ENCODE data around the gene ELP2. TPM values are rescaled to one million over a fixed set of nuclear protein-coding genes. Genes with fewer than 3 reads are reported as not detected.

The ELP2 gene
- total and polyA plus RNA-seq, 2 of the 8 experiments (the other 6 are each of a cell fraction or from before 2014, with no cell fraction given), result 55.8 to 165 TPM

GRCh38 chr18:36099311-36099710 lies 30.4 kb upstream of the ELP2 start:
- H4K5ac ChIP-seq (ENCODE audit: insufficient read length, low read depth, low read length), result no peak overlapping the region
- ChIA-PET CTCF (ENCODE audit: partially characterized antibody) (interaction anchor here (1.0 to 3.7 kb wide), 3 partner anchors 82 to 185 kb away, joined by 3 to 18 read pairs (median 6); no protein-coding TSS in a partner anchor), POLR2A (ENCODE audit: partially characterized antibody) (no interaction called here)
- H3K79me2 ChIP-seq (ENCODE audit: control insufficient read depth in 1 of 2, insufficient read depth in 2 of 2, low read length in 2 of 2), result no peaks in the 10 kb centered on the region
- no peak overlapping the region for H3K18ac ChIP-seq (ENCODE audit: extremely low read depth, low read length)
- no peak overlapping the region for H3K9ac ChIP-seq (replicated peaks in 1 of 4; ENCODE audit: extremely low read depth in 1 of 4, low read depth in 3 of 4, low read length in 3 of 4)
- H3K36me3 ChIP-seq (ENCODE audit: control insufficient read depth in 2 of 4, insufficient read depth in 4 of 4, low read length in 3 of 4), result no peaks in the 10 kb centered on the region
- no peaks in the 10 kb centered on the region for H3K23me2 ChIP-seq (ENCODE audit: low read depth, low read length)
- H3K14ac ChIP-seq (ENCODE audit: insufficient read length), result no peak overlapping the region
- H3K9me3 ChIP-seq (ENCODE audit: insufficient read depth in 2 of 2, low read depth in 1 of 2, low read length in 1 of 2), result no peaks in the 10 kb centered on the region
- no peak overlapping the region for H2AK5ac ChIP-seq (ENCODE audit: low read depth, low read length)
- H2BK120ac ChIP-seq (replicated peaks; ENCODE audit: low read depth, low read length), result no peak overlapping the region
- H3K79me1 ChIP-seq (ENCODE audit: low read depth, low read length), result no peaks in the 10 kb centered on the region
- no peaks in the 10 kb centered on the region; a peak in 1 of 7 replicates for H3K27me3 ChIP-seq (replicated peaks in 1 of 4; ENCODE audit: control insufficient read depth in 3 of 4, extremely low read depth in 1 of 4, insufficient read depth in 3 of 4, low read length in 3 of 4)
- H3K4me3 ChIP-seq (ENCODE audit: extremely low read depth in 1 of 4, insufficient read depth in 2 of 4, low read depth in 3 of 4, low read length in 4 of 4), result no peak overlapping the region
- H3K23ac ChIP-seq (ENCODE audit: insufficient read length), result no peak overlapping the region
- no peak overlapping the region for H3K27ac ChIP-seq (ENCODE audit: low read depth, low read length)
- no peak overlapping the region for H4K91ac ChIP-seq (replicated peaks; ENCODE audit: insufficient read length, low read length)
- H4K8ac ChIP-seq (ENCODE audit: extremely low read depth, insufficient read depth, low read length), result no peak overlapping the region
- DNase-seq (ENCODE audit: low read depth in 1 of 2, low spot score in 2 of 2), result no peak
- H2BK5ac ChIP-seq (ENCODE audit: low read depth, low read length), result no peak overlapping the region
- H2BK15ac ChIP-seq (ENCODE audit: low read length), result no peak overlapping the region
- H3K4ac ChIP-seq (replicated peaks; ENCODE audit: insufficient read length, low read depth, low read length), result no peak overlapping the region
- FAIRE-seq, result no peak
- H4K20me1 ChIP-seq (replicated peaks in 1 of 2; ENCODE audit: control insufficient read depth in 1 of 2, insufficient read depth in 2 of 2, low read length in 2 of 2), result no peaks in the 10 kb centered on the region
- H3K4me1 ChIP-seq (replicated peaks in 1 of 4; ENCODE audit: control insufficient read depth in 3 of 4, insufficient read depth in 4 of 4, low read length in 3 of 4), result no peaks in the 10 kb centered on the region
- H3K56ac ChIP-seq (replicated peaks; ENCODE audit: insufficient read length, low read depth, low read length), result no peak overlapping the region
- H2BK20ac ChIP-seq (ENCODE audit: low read length), result no peak overlapping the region
- no peak overlapping the region for H3K4me2 ChIP-seq (ENCODE audit: insufficient read depth in 1 of 2, low read depth in 2 of 2, low read length in 2 of 2)
- H2AFZ ChIP-seq (ENCODE audit: low read length), result no peak overlapping the region
- no peak overlapping the region for H2BK12ac ChIP-seq (ENCODE audit: low read depth, low read length)
- TF ChIP-seq RAD21 (IDR thresholded peaks at IDR 0.05 in 1 of 2, conservative IDR thresholded peaks at IDR 0.05 in 1 of 2; ENCODE audit: low read depth in 2 of 2, low read length in 2 of 2) (no peak), KDM5A (IDR thresholded peaks at IDR 0.05; ENCODE audit: low read length) (no peak), HDAC2 (IDR thresholded peaks at IDR 0.05; ENCODE audit: borderline replicate concordance in 1 of 2, low read depth in 2 of 2, low read length in 2 of 2) (no peak), TCF12 (IDR thresholded peaks at IDR 0.05; ENCODE audit: low read depth, low read length) (no peak), SIX5 (IDR thresholded peaks at IDR 0.05; ENCODE audit: low read depth, low read length) (no peak), MAX (IDR thresholded peaks at IDR 0.05) (no peak), EP300 (IDR thresholded peaks at IDR 0.05; ENCODE audit: borderline replicate concordance in 1 of 2, low read depth in 2 of 2, low read length in 2 of 2) (no peak), EGR1 (IDR thresholded peaks at IDR 0.05; ENCODE audit: borderline replicate concordance, low read depth, low read length) (no peak), CHD2 (IDR thresholded peaks at IDR 0.05; ENCODE audit: low read length) (no peak), BACH1 (IDR thresholded peaks at IDR 0.05; ENCODE audit: low read length) (no peak), BRCA1 (IDR thresholded peaks at IDR 0.05; ENCODE audit: low read depth, low read length) (no peak), TAF7 (optimal IDR thresholded peaks at IDR 0.05; ENCODE audit: borderline replicate concordance, low read depth, low read length) (no peak), E2F6 (IDR thresholded peaks at IDR 0.05) (no peak), SP4 (IDR thresholded peaks at IDR 0.05; ENCODE audit: low read length) (no peak), ASH2L (IDR thresholded peaks at IDR 0.05; ENCODE audit: low read length) (no peak)
